GM23248 (cell line): ENCODE results near the gene CLIC5.

ENCODE experiments used
- EZH2 ChIP-seq: fragments of 200-600 bp; sonication (generic); IDR thresholded peaks from 2 replicates; pipeline ENCODE4 v1.6.1; 2018; ENCODE audit warnings: antibody characterized with exemption, mild to moderate bottlenecking; ENCODE audit not compliant: insufficient read depth, poor library complexity, severe bottlenecking
- EZH2phosphoT487 ChIP-seq: fragments of 200-600 bp; sonication (generic); IDR thresholded peaks from 2 replicates; pipeline ENCODE4 v1.6.1; 2018; ENCODE audit warnings: antibody characterized with exemption, moderate library complexity, mild to moderate bottlenecking, low read depth; ENCODE audit not compliant: insufficient read depth

- TF ChIP-seq EZH2: no peak
- no peak for TF ChIP-seq EZH2phosphoT487
These were observed 45.3 kb downstream of the CLIC5 start for GRCh38 chr6:45970326-45970725.
